Calu3 (cell line): ENCODE results near the gene TMEM267. TPM values are rescaled to one million over a fixed set of nuclear protein-coding genes. Genes with fewer than 3 reads are reported as not detected.

ENCODE experiments used
- BruUV-seq: library from RNA; stranded (reverse); fragments of 400-500 nt; replicated peaks from 2 replicates; lab custom pipeline; 2021; lab: Mats Ljungman, UMichigan
- CTCF ChIA-PET: fragments of 300-600 bp; sonication (Branson Sonifier 250); formaldehyde crosslinking; loops from one replicate; lab custom pipeline; 2022; ENCODE audit warnings: antibody characterized with exemption; lab: Charles Lee
- DNase-seq: peaks from one replicate; pipeline ENCODE4 v3.0.0; 2022
- H3K27ac Mint-ChIP-seq: one replicate; pipeline ENCODE4 v1.8.0; 2022; ENCODE audit warnings: mixed read lengths; ENCODE audit not compliant: unreplicated experiment
- H3K27me3 Mint-ChIP-seq: one replicate; pipeline ENCODE4 v1.8.0; 2022; ENCODE audit warnings: mixed read lengths; ENCODE audit not compliant: unreplicated experiment
- H3K36me3 Mint-ChIP-seq: one replicate; pipeline ENCODE4 v1.8.0; 2022; ENCODE audit warnings: mild to moderate bottlenecking, moderate library complexity, mixed read lengths; ENCODE audit not compliant: insufficient read depth, unreplicated experiment
- H3K4me1 Mint-ChIP-seq: one replicate; pipeline ENCODE4 v1.8.0; 2022; ENCODE audit warnings: mild to moderate bottlenecking, low read depth, mixed read lengths; ENCODE audit not compliant: unreplicated experiment
- H3K4me3 Mint-ChIP-seq: one replicate; pipeline ENCODE4 v1.8.0; 2022; ENCODE audit warnings: mild to moderate bottlenecking, low read depth, moderate library complexity, mixed read lengths; ENCODE audit not compliant: unreplicated experiment
- H3K9me3 Mint-ChIP-seq: one replicate; pipeline ENCODE4 v1.8.0; 2022; ENCODE audit warnings: low read depth, mixed read lengths; ENCODE audit not compliant: unreplicated experiment
- CTCF ChIP-seq: fragments of 200-600 bp; IDR thresholded peaks from one replicate; pipeline ENCODE4 v1.8.0; 2022; ENCODE audit warnings: antibody characterized with exemption; ENCODE audit not compliant: unreplicated experiment
- intact Hi-C: fragments of 100-400 bp; cut with micrococcal nuclease; formaldehyde crosslinking; loops from one replicate; pipeline ENCODE4 v1.10.0; 2022; ENCODE audit not compliant: unreplicated experiment
- total RNA-seq: library from RNA; stranded (reverse); gene quantifications from 2 replicates; pipeline ENCODE4 v1.2.3, GENCODE V29; 2022

The TMEM267 gene
- total RNA-seq, 1 experiment from 2014 or later = 23.4 TPM

DNA sequence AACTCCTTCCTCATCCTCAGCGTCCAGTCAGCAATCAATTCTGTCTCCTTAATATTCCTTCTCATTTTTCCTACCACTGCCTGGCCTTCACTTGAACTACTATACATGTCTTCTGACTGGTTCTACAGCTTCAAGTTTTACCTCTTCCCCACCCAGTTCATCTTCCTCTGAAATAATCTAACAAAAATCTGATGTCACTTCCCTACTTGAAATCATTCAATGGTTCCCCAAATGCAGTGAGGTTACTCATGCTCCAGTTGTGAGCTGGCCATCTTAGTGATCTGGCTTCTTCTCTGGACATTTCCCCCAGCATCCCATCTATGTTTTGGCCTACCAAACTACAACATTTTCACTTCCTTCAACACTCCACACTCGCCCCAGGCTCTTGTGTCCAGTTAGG lies 14.9 kb upstream of the TMEM267 start:
- no peak for DNase-seq
- CTCF ChIA-PET = no interaction called here
- Mint-ChIP-seq H3K36me3 (no peaks in the 10 kb centered on the region), H3K4me1 (peaks cover 16% of the 10 kb centered on the region), H3K9me3 (no peaks in the 10 kb centered on the region), H3K4me3 (peak overlapping the region; percentile 65), H3K27me3 (no peaks in the 10 kb centered on the region), H3K27ac (no peak overlapping the region)
- no TSS peak for BruUV-seq
- intact Hi-C loops = no loop called here
- no peak for TF ChIP-seq CTCF

DNA sequence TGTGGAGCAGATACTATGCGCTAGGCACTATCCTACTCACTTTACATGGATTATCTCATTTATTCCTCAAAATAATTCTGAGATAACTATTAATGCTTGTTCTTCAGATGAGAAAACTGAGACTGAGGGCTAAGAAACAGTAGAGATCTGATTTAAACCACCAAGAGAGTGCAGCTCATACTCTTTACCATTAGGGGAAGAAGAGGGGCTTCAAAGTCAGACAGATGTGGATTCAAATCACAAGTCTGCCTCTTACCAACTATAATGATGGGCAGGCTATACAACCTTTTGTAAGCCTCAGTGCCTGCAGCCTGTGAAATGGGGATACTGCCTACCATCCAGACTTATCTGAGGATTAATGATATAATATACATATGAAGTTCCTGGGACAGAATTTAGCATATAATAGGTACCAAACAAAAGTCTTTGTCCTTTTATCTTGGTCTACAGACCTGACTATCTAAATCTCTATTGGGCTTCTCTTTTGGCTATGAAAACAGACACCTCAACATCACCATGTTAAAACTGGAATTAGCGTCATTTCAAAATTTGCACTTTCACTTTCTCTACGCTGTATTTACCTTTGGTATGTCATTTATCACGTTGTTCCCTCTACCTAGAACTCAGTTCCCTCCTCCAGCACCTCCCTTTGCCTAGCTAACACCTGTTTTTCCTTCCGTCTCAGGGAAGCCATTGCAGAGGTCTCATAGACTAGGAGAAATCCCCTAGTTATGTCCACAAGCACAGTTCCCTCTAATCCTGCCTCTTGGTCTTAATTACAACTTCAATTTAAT lies 13.8 kb upstream of the TMEM267 start:
- H3K4me1 Mint-ChIP-seq = peaks cover 16% of the 10 kb centered on the region
- H3K4me3 Mint-ChIP-seq = peak overlapping the region; percentile 65
- no peaks in the 10 kb centered on the region for H3K9me3 Mint-ChIP-seq
- H3K36me3 Mint-ChIP-seq = no peaks in the 10 kb centered on the region
- BruUV-seq = no TSS peak
- CTCF ChIA-PET = no interaction called here
- intact Hi-C loops = no loop called here
- no peak for TF ChIP-seq CTCF
- DNase-seq = no peak
- no peaks in the 10 kb centered on the region for H3K27me3 Mint-ChIP-seq
- peak overlapping the region; percentile 79 for H3K27ac Mint-ChIP-seq

DNA sequence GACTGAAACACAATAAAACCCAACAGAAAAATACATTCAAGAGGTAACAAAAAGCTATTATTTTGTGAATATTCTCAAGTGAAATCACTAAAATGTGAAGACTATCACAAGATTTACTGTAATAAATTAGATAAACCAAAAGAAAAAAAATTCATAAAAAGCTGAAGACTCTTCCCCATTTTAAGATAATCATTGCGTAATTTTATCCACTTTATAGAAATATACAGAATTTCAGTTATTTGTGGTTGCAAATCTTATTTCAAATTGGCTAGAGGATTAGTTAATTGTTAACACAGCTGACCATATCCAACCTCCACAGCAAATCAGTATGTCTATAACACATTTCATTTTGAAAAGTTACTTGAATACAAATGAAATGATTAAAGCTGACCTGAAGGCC lies 7.7 kb upstream of the TMEM267 start:
- CTCF ChIA-PET = no interaction called here
- Mint-ChIP-seq H3K4me1 (no peaks in the 10 kb centered on the region), H3K27me3 (no peaks in the 10 kb centered on the region), H3K4me3 (no peak overlapping the region), H3K9me3 (no peaks in the 10 kb centered on the region), H3K27ac (no peak overlapping the region), H3K36me3 (peaks cover 1% of the 10 kb centered on the region)
- BruUV-seq = no TSS peak
- intact Hi-C loops = no loop called here
- TF ChIP-seq CTCF = no peak
- DNase-seq = no peak

- no peaks in the 10 kb centered on the region for H3K27me3 Mint-ChIP-seq
- TF ChIP-seq CTCF = no peak
- peaks cover 27% of the 10 kb centered on the region for H3K36me3 Mint-ChIP-seq
- DNase-seq = no peak
- intact Hi-C loops = no loop called here
- BruUV-seq = no TSS peak
- H3K27ac Mint-ChIP-seq = peak overlapping the region; percentile 89
- H3K4me1 Mint-ChIP-seq = peaks cover 21% of the 10 kb centered on the region
- CTCF ChIA-PET = interaction anchor here (0.6 to 2.7 kb wide), 3 partner anchors 29 to 365 kb away, joined by 3 to 15 read pairs (median 3); partner anchors contain the start of gene C5orf34
- no peak overlapping the region for H3K4me3 Mint-ChIP-seq
- H3K9me3 Mint-ChIP-seq = no peaks in the 10 kb centered on the region
Measured at GRCh38 chr5:43486353-43486752, 2.7 kb upstream of the TMEM267 start.
